Measurements from ENCODE around the gene TOPAZ1. TPM values are rescaled to one million over a fixed set of nuclear protein-coding genes. Genes with fewer than 3 reads are reported as not detected.

TOPAZ1 gene
- polyA plus RNA-seq, 3 donors = not detected

DNA sequence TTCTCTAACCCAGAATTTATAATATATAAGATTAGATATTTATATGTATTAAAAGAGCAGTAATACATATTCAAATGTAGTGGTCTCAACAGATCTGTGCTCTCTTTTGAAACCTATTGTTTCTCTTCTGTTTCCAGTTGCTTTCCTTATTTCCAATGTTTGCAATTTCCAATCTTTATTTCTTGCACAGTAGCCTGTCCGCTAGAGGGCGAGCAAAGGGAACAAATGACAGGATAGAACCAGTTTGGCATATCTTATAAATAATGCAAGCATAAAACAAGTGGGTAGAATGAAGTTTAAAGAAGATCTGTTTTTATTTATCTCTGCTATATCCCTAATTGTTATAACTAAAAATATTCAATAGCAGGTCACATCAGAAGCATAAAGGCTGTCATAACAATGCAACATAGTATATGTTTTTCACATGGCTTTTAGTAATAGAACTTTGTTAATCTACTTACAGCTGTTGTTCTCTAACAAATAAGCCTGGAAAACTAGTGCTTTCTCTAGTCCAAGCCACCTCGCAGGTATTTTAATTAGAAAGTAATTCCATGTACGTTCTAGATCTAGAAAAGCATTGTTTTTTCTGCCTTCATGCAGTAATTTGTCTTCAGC is 81.8 kb downstream of the TOPAZ1 start:
- Histone ChIP-seq H3K4me2 (replicated peaks; ENCODE audit: extremely low read depth, low read length, poor library complexity, severe bottlenecking) (no peak overlapping the region), H3K9ac (ENCODE audit: insufficient read depth, low read length, poor library complexity, severe bottlenecking) (no peak overlapping the region), H2AFZ (ENCODE audit: insufficient read depth, low read depth, low read length, poor library complexity, severe bottlenecking) (no peak overlapping the region), H3K36me3 (replicated peaks in 1 of 2; ENCODE audit: control insufficient read depth in 1 of 2, insufficient read depth in 2 of 2, low read length in 2 of 2) (no peaks in the 10 kb centered on the region), H4K20me1 (ENCODE audit: insufficient read depth, low read length) (no peaks in the 10 kb centered on the region), H3K27me3 (ENCODE audit: control insufficient read depth in 2 of 2, insufficient read depth in 2 of 2, low read length in 2 of 2) (no peaks in the 10 kb centered on the region), H3K4me3 (replicated peaks in 1 of 3; ENCODE audit: low read depth in 2 of 3, low read length in 3 of 3) (no peak overlapping the region), H3K79me2 (ENCODE audit: insufficient read depth, low read length) (no peaks in the 10 kb centered on the region), H3K27ac (ENCODE audit: low read depth in 1 of 2, low read length in 2 of 2) (no peak overlapping the region), H3K4me1 (ENCODE audit: control insufficient read depth in 1 of 2, insufficient read depth in 2 of 2, low read length in 2 of 2) (peaks cover 4 to 6% of the 10 kb centered on the region in 2 donors), H3K9me3 (replicated peaks in 1 of 2; ENCODE audit: control insufficient read depth in 1 of 2, insufficient read depth in 1 of 2, low read length in 2 of 2) (no peaks in the 10 kb centered on the region)
- peak; percentile 32 to 48 (median 42) for DNase-seq
- Mint-ChIP-seq H3K36me3 (no peaks in the 10 kb centered on the region), H3K9me3 (peaks cover 0 to 5% (median 0%) of the 10 kb centered on the region in 7 donors), H3K27me3 (ENCODE audit: low read depth in 3 of 3) (peaks cover 0 to 1% (median 0%) of the 10 kb centered on the region in 3 donors), H3K4me3 (no peak overlapping the region), H3K27ac (no peak overlapping the region), H3K4me1 (peaks cover 5% of the 10 kb centered on the region)
- no CpG with 5 or more reads among the region's 4 CpGs for WGBS (ENCODE audit: insufficient coverage)
- intact Hi-C loops (cut with micrococcal nuclease) = no loop called here
- TF ChIP-seq, protein P1, sequence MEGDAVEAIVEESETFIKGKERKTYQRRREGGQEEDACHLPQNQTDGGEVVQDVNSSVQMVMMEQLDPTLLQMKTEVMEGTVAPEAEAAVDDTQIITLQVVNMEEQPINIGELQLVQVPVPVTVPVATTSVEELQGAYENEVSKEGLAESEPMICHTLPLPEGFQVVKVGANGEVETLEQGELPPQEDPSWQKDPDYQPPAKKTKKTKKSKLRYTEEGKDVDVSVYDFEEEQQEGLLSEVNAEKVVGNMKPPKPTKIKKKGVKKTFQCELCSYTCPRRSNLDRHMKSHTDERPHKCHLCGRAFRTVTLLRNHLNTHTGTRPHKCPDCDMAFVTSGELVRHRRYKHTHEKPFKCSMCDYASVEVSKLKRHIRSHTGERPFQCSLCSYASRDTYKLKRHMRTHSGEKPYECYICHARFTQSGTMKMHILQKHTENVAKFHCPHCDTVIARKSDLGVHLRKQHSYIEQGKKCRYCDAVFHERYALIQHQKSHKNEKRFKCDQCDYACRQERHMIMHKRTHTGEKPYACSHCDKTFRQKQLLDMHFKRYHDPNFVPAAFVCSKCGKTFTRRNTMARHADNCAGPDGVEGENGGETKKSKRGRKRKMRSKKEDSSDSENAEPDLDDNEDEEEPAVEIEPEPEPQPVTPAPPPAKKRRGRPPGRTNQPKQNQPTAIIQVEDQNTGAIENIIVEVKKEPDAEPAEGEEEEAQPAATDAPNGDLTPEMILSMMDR (IDR thresholded peaks at IDR 0.05) = peak; percentile 86

DNA sequence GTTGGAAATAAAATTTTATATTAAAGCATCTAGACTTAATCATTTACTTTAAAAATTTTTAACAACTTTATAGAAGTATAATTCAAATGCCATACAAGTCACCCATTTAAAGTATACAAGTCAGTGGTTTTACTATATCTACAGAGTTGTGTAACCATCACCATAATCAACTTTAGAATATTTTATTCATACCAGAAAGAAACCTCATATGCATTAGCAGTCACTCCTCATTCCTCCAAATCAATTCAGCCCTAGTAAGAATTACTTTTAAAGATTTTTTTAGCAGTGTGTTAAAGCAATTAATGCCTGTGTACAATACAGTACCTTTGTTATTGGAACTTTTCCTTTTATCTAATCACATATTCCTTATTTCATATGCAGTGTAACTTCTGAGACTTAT is 82.9 kb downstream of the TOPAZ1 start:
- Histone ChIP-seq H3K9me3 (replicated peaks in 1 of 2; ENCODE audit: control insufficient read depth in 1 of 2, insufficient read depth in 1 of 2, low read length in 2 of 2) (no peaks in the 10 kb centered on the region), H3K9ac (ENCODE audit: insufficient read depth, low read length, poor library complexity, severe bottlenecking) (no peak overlapping the region), H3K4me2 (replicated peaks; ENCODE audit: extremely low read depth, low read length, poor library complexity, severe bottlenecking) (no peak overlapping the region), H3K4me3 (replicated peaks in 1 of 3; ENCODE audit: low read depth in 2 of 3, low read length in 3 of 3) (no peak overlapping the region), H2AFZ (ENCODE audit: insufficient read depth, low read depth, low read length, poor library complexity, severe bottlenecking) (no peak overlapping the region), H3K27me3 (ENCODE audit: control insufficient read depth in 2 of 2, insufficient read depth in 2 of 2, low read length in 2 of 2) (no peaks in the 10 kb centered on the region), H3K36me3 (replicated peaks in 1 of 2; ENCODE audit: control insufficient read depth in 1 of 2, insufficient read depth in 2 of 2, low read length in 2 of 2) (no peaks in the 10 kb centered on the region), H3K79me2 (ENCODE audit: insufficient read depth, low read length) (no peaks in the 10 kb centered on the region), H3K27ac (ENCODE audit: low read depth in 1 of 2, low read length in 2 of 2) (no peak overlapping the region), H3K4me1 (ENCODE audit: control insufficient read depth in 1 of 2, insufficient read depth in 2 of 2, low read length in 2 of 2) (no peaks in the 10 kb centered on the region), H4K20me1 (ENCODE audit: insufficient read depth, low read length) (no peaks in the 10 kb centered on the region)
- peaks cover 0 to 1% (median 0%) of the 10 kb centered on the region in 3 donors for H3K27me3 Mint-ChIP-seq (ENCODE audit: low read depth in 3 of 3)
- H3K4me1 Mint-ChIP-seq = no peaks in the 10 kb centered on the region
- H3K27ac Mint-ChIP-seq = no peak overlapping the region
- H3K9me3 Mint-ChIP-seq = peaks cover 0 to 5% (median 0%) of the 10 kb centered on the region in 7 donors
- no peaks in the 10 kb centered on the region for H3K36me3 Mint-ChIP-seq
- no peak for DNase-seq
- TF ChIP-seq, protein P1 (IDR thresholded peaks at IDR 0.05) = no peak
- no peak overlapping the region for H3K4me3 Mint-ChIP-seq
- intact Hi-C loops (cut with micrococcal nuclease) = no loop called here
